Measurements from ENCODE around the gene TMEM151B. TPM values are rescaled to one million over a fixed set of nuclear protein-coding genes. Genes with fewer than 3 reads are reported as not detected.

TMEM151B gene
- polyA plus RNA-seq, 1 donor from 2014 or later: 66.0 TPM

DNA sequence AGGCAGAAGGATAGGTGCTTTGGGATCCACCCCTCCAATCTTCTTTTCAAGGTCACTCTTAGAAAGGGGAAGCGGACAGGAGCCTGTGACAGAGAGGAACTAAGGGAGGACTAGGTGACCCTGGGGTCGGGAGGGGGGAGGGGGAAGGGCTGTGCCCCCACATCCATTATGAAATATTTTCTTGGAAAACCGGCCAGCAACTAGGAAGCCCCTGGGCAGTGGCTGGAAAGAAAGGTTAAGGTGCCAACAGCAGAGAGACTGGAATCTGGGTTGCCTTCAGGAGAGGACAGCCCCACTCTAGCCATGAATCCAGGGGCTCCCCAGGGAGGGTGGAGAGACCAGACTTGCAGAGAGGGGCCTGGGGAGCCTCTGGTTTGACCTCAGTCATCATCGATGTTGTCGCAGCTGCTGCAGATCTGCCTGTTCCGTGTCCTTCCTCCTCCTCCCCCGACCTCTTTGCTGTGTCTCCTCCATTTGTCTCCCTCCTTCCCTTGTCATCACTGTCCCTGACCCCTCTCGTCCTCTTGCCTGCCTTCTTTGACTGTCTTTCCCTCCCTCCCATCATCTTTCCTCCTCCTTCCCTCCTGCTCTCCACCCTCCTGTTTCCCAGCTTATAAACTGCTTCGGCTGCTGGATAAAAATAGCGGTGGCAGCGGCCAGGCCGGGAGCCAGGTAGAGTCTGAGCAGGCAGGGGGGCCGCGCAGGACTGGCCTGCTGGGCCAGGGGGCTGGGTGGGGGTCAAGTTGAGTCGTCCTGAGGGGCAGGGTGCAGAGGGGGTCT lies 43.7 kb upstream of the TMEM151B start:
- peak overlapping the region; percentile 75 for H3K27ac ChIP-seq (ENCODE audit: low read length)

GRCh38 chr6:44227148-44227793 lies 43.0 kb upstream of the TMEM151B start:
- Histone ChIP-seq H2AFZ (ENCODE audit: low read depth, low read length) (peak overlapping the region; percentile 78), H3K36me3 (ENCODE audit: insufficient read depth, low read length) (no peaks in the 10 kb centered on the region), H3K4me3 (ENCODE audit: low read length) (peak overlapping the region; percentile 57), H3F3A (ENCODE audit: insufficient read depth, low read length, poor library complexity, severe bottlenecking) (no peaks in the 10 kb centered on the region), H3K27ac (ENCODE audit: low read length) (peak overlapping the region; percentile 75), H3K27me3 (ENCODE audit: insufficient read depth, low read depth, low read length) (no peaks in the 10 kb centered on the region), H3K9me2 (ENCODE audit: insufficient read depth, low read length) (no peaks in the 10 kb centered on the region), H4K20me1 (ENCODE audit: insufficient read depth) (no peaks in the 10 kb centered on the region), H3K79me2 (replicated peaks; ENCODE audit: insufficient read depth, low read length) (peaks cover 3% of the 10 kb centered on the region), H3K9me3 (ENCODE audit: low read length) (no peaks in the 10 kb centered on the region), H3K9ac (ENCODE audit: low read length) (peak overlapping the region; percentile 62), H3K4me2 (ENCODE audit: low read length) (peak overlapping the region; percentile 65)
- TF ChIP-seq RAD21 (conservative IDR thresholded peaks at IDR 0.05): no peak
- TF ChIP-seq SMC3 (conservative IDR thresholded peaks at IDR 0.05; ENCODE audit: poor library complexity): no peak
- peak; percentile 24 for TF ChIP-seq EP300 (conservative IDR thresholded peaks at IDR 0.05; ENCODE audit: poor library complexity, severe bottlenecking)
- TF ChIP-seq REST (IDR thresholded peaks at IDR 0.05; ENCODE audit: borderline replicate concordance): peak; percentile 8
- TF ChIP-seq POLR2AphosphoS5 (IDR thresholded peaks at IDR 0.05): peak; percentile 13

More for the DNA sequence above, 43.7 kb upstream of the TMEM151B start:
- H3K79me2 ChIP-seq (replicated peaks; ENCODE audit: insufficient read depth, low read length): peaks cover 3% of the 10 kb centered on the region
- peak overlapping the region; percentile 57 for H3K4me3 ChIP-seq (ENCODE audit: low read length)
- peak overlapping the region; percentile 65 for H3K4me2 ChIP-seq (ENCODE audit: low read length)
- H3F3A ChIP-seq (ENCODE audit: insufficient read depth, low read length, poor library complexity, severe bottlenecking): no peaks in the 10 kb centered on the region
- H3K36me3 ChIP-seq (ENCODE audit: insufficient read depth, low read length): no peaks in the 10 kb centered on the region
- no peaks in the 10 kb centered on the region for H3K9me3 ChIP-seq (ENCODE audit: low read length)
- no peaks in the 10 kb centered on the region for H3K27me3 ChIP-seq (ENCODE audit: insufficient read depth, low read depth, low read length)
- no peaks in the 10 kb centered on the region for H3K9me2 ChIP-seq (ENCODE audit: insufficient read depth, low read length)
- TF ChIP-seq SMC3 (conservative IDR thresholded peaks at IDR 0.05; ENCODE audit: poor library complexity): no peak
- TF ChIP-seq REST (IDR thresholded peaks at IDR 0.05; ENCODE audit: borderline replicate concordance): peak; percentile 78
- TF ChIP-seq TAF1 (IDR thresholded peaks at IDR 0.05; ENCODE audit: low read depth): no peak
- H3K9ac ChIP-seq (ENCODE audit: low read length): peak overlapping the region; percentile 62
- H2AFZ ChIP-seq (ENCODE audit: low read depth, low read length): peak overlapping the region; percentile 78
- H4K20me1 ChIP-seq (ENCODE audit: insufficient read depth): no peaks in the 10 kb centered on the region
